Natural killer cell (primary cell): ENCODE results near the gene PSMG2. TPM values are rescaled to one million over a fixed set of nuclear protein-coding genes. Genes with fewer than 3 reads are reported as not detected.

Experiments used
- ATAC-seq, 3 donors: fragments of 150-1000 bp in 2 of 3; fragments of 200-7000 bp in 1 of 3; cut with Tn5 transposase; 1 replicate in 1 of 3; 2 replicates in 2 of 3; pipeline ENCODE4 v1.10.0; 2021; ENCODE audit warnings: mild to moderate bottlenecking in 2 of 3, moderate library complexity in 2 of 3
- DNase-seq, 2 donors: peaks; one replicate each; pipeline versions ENCODE4 v3.0.0 to v3.0.0-alpha.2; 2013 to 2021; ENCODE audit warnings: mixed read lengths in 1 of 2
- H3K27ac ChIP-seq: one replicate; pipeline ENCODE4 v1.5.1; 2013; ENCODE audit warnings: mild to moderate bottlenecking, low read length
- H3K27me3 ChIP-seq: one replicate; pipeline ENCODE4 v1.6.1; 2013; ENCODE audit warnings: low read length; ENCODE audit not compliant: control insufficient read depth, insufficient read depth
- H3K36me3 ChIP-seq: one replicate; pipeline ENCODE4 v1.6.1; 2013; ENCODE audit warnings: low read length; ENCODE audit not compliant: control insufficient read depth, insufficient read depth
- H3K4me1 ChIP-seq: one replicate; pipeline ENCODE4 v1.6.1; 2013; ENCODE audit warnings: low read length; ENCODE audit not compliant: control insufficient read depth, insufficient read depth
- H3K4me3 ChIP-seq: one replicate; pipeline ENCODE4 v1.5.1; 2013; ENCODE audit warnings: low read length
- H3K9me3 ChIP-seq: one replicate; pipeline ENCODE4 v1.6.1; 2013; ENCODE audit warnings: low read length; ENCODE audit not compliant: control insufficient read depth, insufficient read depth
- H3K27ac Mint-ChIP-seq, 2 donors: one replicate each; pipeline ENCODE4 v1.8.0; 2022; ENCODE audit warnings: mild to moderate bottlenecking in 2 of 2, mixed read lengths in 2 of 2, moderate library complexity in 1 of 2
- H3K27me3 Mint-ChIP-seq, 2 donors: one replicate each; pipeline ENCODE4 v1.8.0; 2022; ENCODE audit warnings: low read depth in 2 of 2, mixed read lengths in 2 of 2
- H3K36me3 Mint-ChIP-seq: one replicate; pipeline ENCODE4 v1.8.0; 2022; ENCODE audit warnings: mixed read lengths
- H3K4me1 Mint-ChIP-seq, 2 donors: one replicate each; pipeline ENCODE4 v1.8.0; 2022; ENCODE audit warnings: mixed read lengths in 2 of 2
- H3K4me3 Mint-ChIP-seq: one replicate; pipeline ENCODE4 v1.8.0; 2022; ENCODE audit warnings: mild to moderate bottlenecking, moderate library complexity, mixed read lengths
- H3K9me3 Mint-ChIP-seq, 2 donors: one replicate each; pipeline ENCODE4 v1.8.0; 2022; ENCODE audit warnings: mixed read lengths in 2 of 2
- WGBS: methylation state at CpG from one replicate; pipeline ENCODE4 v1.1.7; 2013; ENCODE audit warnings: missing lambda C conversion rate; ENCODE audit not compliant: insufficient coverage; 5-methylcytosine and 5-hydroxymethylcytosine counted together
- intact Hi-C: fragments of 100-400 bp; cut with micrococcal nuclease; formaldehyde crosslinking; loops from one replicate; pipeline ENCODE4 v1.14.2; 2022
- total RNA-seq, 4 donors: library from RNA; stranded (reverse); fragments of 120-200 nt in 1 of 4; gene quantifications; one replicate each; pipeline versions ENCODE4 v1.2.3 to v1.2.4, GENCODE V29; 2013 to 2022
- TF ChIP-seq, protein P1 (sequence below): fragments of 200-600 bp; IDR thresholded peaks from one replicate; pipeline ENCODE4 v1.8.0; 2022; ENCODE audit warnings: antibody characterized with exemption

Gene PSMG2
- total RNA-seq, 3 donors from 2014 or later (not counting 1 experiment from before 2014, with no cell fraction given): 56.7 to 63.4 (median 62.8) TPM

DNA sequence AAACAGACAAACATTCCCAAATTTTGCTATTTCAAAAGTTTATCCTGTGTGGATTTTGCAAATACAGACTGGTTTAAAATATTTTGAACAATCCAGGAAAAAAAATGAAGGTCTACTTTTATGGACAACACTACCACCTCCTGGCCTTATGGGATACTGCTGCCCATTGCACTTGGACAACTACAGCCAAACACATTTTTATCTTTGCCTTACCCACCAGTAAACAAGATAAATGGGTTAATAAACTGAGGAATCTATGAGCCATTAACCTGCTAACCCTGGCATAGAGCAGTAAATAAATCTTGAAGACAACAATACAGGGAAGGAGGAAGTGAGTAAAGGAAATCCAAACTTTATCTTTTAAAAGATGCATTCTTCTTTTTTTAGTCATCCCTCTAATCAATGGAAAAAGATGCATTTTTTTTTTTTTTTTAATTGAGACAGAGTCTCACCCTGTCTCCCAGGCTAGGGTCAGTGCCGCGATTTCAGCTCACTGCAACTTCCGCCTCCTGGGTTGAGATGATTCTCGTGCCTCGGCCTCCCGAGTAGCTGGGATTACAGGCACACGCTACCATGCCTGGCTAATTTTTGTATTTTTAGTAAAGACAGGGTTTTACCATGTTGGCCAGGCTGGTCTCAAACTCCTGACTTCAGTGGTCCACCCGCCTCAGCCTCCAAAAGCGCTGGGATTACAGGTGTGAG is 42.8 kb upstream of the PSMG2 start:
- no peaks in the 10 kb centered on the region for H3K36me3 ChIP-seq
- H3K4me3 Mint-ChIP-seq: peak overlapping the region; percentile 55
- WGBS: 95% methylated on average over 9 of the region's 9 CpGs
- no peaks in the 10 kb centered on the region for H3K36me3 Mint-ChIP-seq
- no peak overlapping the region for H3K4me3 ChIP-seq
- H3K27me3 Mint-ChIP-seq: no peaks in the 10 kb centered on the region
- H3K4me1 Mint-ChIP-seq: peaks cover 11 to 12% of the 10 kb centered on the region in 2 donors
- intact Hi-C loops: loop anchor here (1.0 kb wide), 2 partner anchors 269 to 332 kb away; no protein-coding TSS in a partner anchor
- peak; percentile 30 to 46 (median 38) for ATAC-seq
- no peak overlapping the region for H3K27ac ChIP-seq
- no peaks in the 10 kb centered on the region for H3K9me3 ChIP-seq
- TF ChIP-seq, protein P1, sequence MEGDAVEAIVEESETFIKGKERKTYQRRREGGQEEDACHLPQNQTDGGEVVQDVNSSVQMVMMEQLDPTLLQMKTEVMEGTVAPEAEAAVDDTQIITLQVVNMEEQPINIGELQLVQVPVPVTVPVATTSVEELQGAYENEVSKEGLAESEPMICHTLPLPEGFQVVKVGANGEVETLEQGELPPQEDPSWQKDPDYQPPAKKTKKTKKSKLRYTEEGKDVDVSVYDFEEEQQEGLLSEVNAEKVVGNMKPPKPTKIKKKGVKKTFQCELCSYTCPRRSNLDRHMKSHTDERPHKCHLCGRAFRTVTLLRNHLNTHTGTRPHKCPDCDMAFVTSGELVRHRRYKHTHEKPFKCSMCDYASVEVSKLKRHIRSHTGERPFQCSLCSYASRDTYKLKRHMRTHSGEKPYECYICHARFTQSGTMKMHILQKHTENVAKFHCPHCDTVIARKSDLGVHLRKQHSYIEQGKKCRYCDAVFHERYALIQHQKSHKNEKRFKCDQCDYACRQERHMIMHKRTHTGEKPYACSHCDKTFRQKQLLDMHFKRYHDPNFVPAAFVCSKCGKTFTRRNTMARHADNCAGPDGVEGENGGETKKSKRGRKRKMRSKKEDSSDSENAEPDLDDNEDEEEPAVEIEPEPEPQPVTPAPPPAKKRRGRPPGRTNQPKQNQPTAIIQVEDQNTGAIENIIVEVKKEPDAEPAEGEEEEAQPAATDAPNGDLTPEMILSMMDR: peak; percentile 69
- H3K4me1 ChIP-seq: peaks cover 7% of the 10 kb centered on the region
- DNase-seq: peak in 1 of 2 donors; percentile 72
- no peak overlapping the region for H3K27ac Mint-ChIP-seq
- H3K27me3 ChIP-seq: no peaks in the 10 kb centered on the region
- no peaks in the 10 kb centered on the region for H3K9me3 Mint-ChIP-seq

DNA sequence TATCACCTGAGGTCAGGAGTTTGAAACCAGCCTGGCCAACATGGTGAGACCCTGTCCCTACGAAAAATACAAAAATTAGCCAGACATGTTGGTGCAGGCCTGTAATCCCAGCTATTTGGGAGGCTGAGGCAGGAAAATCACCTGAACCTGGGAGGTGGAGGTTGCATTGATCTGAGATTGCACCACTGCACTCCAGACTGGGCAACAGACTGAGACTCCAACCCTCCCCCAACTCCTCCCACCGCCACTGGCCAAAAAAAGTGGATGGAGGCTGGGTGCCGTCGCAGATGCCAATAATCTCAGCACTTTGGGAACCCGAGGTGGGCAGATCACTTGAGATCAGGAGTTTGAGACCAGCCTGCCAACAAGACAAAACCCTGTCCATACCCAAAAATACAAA is 34.8 kb upstream of the PSMG2 start:
- DNase-seq (no peak), ATAC-seq (no peak)
- Histone ChIP-seq H3K27me3 (no peaks in the 10 kb centered on the region), H3K36me3 (peaks cover 6% of the 10 kb centered on the region), H3K27ac (no peak overlapping the region), H3K4me3 (no peak overlapping the region), H3K9me3 (no peaks in the 10 kb centered on the region), H3K4me1 (no peaks in the 10 kb centered on the region)
- Mint-ChIP-seq H3K36me3 (no peaks in the 10 kb centered on the region), H3K4me1 (no peaks in the 10 kb centered on the region), H3K27me3 (no peaks in the 10 kb centered on the region), H3K27ac (no peak overlapping the region), H3K9me3 (no peaks in the 10 kb centered on the region), H3K4me3 (no peak overlapping the region)
- intact Hi-C loops: no loop called here
- TF ChIP-seq, protein P1: no peak
- WGBS: 96% methylated on average over 5 of the region's 5 CpGs

DNA sequence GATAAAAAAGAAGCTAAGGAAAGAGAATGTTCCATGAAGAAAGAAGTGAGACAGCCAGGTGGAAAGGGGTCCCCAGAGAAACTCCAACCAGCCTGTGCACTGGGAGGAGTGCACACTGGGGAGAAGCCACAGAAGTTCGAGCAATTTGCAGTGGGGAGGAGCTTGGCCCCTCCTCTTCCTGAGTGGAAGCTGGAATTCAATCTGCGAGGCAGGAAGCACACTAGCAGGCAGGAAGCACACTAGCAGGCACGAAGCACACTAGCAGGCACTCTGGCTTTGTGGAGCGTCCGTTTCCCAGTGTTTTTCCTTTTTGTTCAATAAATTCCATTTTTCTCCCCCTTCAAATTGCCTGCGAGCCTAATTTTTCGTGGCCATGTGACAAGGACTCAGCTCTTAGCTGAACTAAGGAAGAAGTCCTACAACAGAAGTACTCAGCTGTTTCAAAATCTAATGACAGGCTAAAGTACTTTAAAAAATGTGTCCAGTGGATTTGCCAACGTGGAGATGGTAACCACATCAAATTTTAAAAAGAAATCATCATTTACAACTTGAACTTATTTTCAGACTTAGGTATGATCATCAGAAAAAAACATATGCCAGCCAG is 23.6 kb upstream of the PSMG2 start:
- Mint-ChIP-seq H3K9me3 (no peaks in the 10 kb centered on the region), H3K36me3 (no peaks in the 10 kb centered on the region), H3K27me3 (no peaks in the 10 kb centered on the region), H3K4me1 (peaks cover 0 to 6% of the 10 kb centered on the region in 2 donors), H3K4me3 (no peak overlapping the region), H3K27ac (no peak overlapping the region)
- TF ChIP-seq, protein P1: no peak
- Histone ChIP-seq H3K4me1 (no peaks in the 10 kb centered on the region), H3K9me3 (no peaks in the 10 kb centered on the region), H3K27ac (no peak overlapping the region), H3K27me3 (no peaks in the 10 kb centered on the region), H3K36me3 (peaks cover 12% of the 10 kb centered on the region), H3K4me3 (no peak overlapping the region)
- 32% methylated on average over 8 of the region's 8 CpGs for WGBS
- DNase-seq: no peak
- no peak for ATAC-seq
- intact Hi-C loops: no loop called here
